Amygdala (tissue), 56 donors: ENCODE measurements around the gene RBMXL2.

Experiments
- DNase-seq, 56 donors: peaks; one replicate each; lab custom pipeline; 2025; lab: John Stamatoyannopoulos, UW

The RBMXL2 gene

GRCh38 chr11:7088921-7089320 lies at the start of gene RBMXL2:
Gene RBMXL2 (plus strand): TSS chr11:7088998. CDS start chr11:7089121, 123 bp downstream.
- DNase-seq = peak in 1 of 56 donors; percentile 1

- DNase-seq = no peak
Observed at GRCh38 chr11:7046474-7047175, 42.2 kb upstream of the RBMXL2 start.

- no peak for DNase-seq
Observed at GRCh38 chr11:7050191-7050590, 38.6 kb upstream of the RBMXL2 start.

GRCh38 chr11:7056828-7057513 lies 31.8 kb upstream of the RBMXL2 start:
- no peak for DNase-seq

GRCh38 chr11:7057641-7058040 lies 31.2 kb upstream of the RBMXL2 start:
- DNase-seq = no peak

GRCh38 chr11:7060868-7061267 lies 27.9 kb upstream of the RBMXL2 start:
- DNase-seq = no peak

GRCh38 chr11:7062534-7062933 lies 26.3 kb upstream of the RBMXL2 start:
- no peak for DNase-seq

- no peak for DNase-seq
Observed at GRCh38 chr11:7072401-7073028, 16.3 kb upstream of the RBMXL2 start.

- DNase-seq = no peak
Observed at GRCh38 chr11:7077101-7077500, 11.7 kb upstream of the RBMXL2 start.

GRCh38 chr11:7079545-7080135 lies 9.2 kb upstream of the RBMXL2 start:
- DNase-seq = no peak

GRCh38 chr11:7080900-7081299 lies 7.9 kb upstream of the RBMXL2 start:
- DNase-seq = no peak

- no peak for DNase-seq
Observed at GRCh38 chr11:7081441-7081840, 7.4 kb upstream of the RBMXL2 start.

- no peak for DNase-seq
Observed at GRCh38 chr11:7089328-7090251, 792 bp downstream of the RBMXL2 start.

- DNase-seq = no peak
Observed at GRCh38 chr11:7098235-7098832, 9.5 kb downstream of the RBMXL2 start.

- DNase-seq = no peak
Observed at GRCh38 chr11:7115780-7116179, 27.0 kb downstream of the RBMXL2 start.

- DNase-seq = no peak
Observed at GRCh38 chr11:7116370-7116769, 27.6 kb downstream of the RBMXL2 start.

- no peak for DNase-seq
Observed at GRCh38 chr11:7138051-7138450, 49.3 kb downstream of the RBMXL2 start.
